H9 (cell line): Measurements from ENCODE around the gene THRB. TPM values are rescaled to one million over a fixed set of nuclear protein-coding genes. Genes with fewer than 3 reads are reported as not detected.

Source experiments
- DNase-seq: peaks from one replicate; pipeline ENCODE4 v3.0.0-alpha.2; 2017
- H2AFZ ChIP-seq: one replicate; pipeline ENCODE4 v1.6.1; 2013; ENCODE audit warnings: mild to moderate bottlenecking, low read length, control low read depth, moderate library complexity
- H2AK5ac ChIP-seq: 2 replicates; pipeline ENCODE4 v1.6.1; 2013; ENCODE audit warnings: low read length, control low read depth, mixed read lengths; ENCODE audit not compliant: insufficient read length
- H2BK120ac ChIP-seq: one replicate; pipeline ENCODE4 v1.6.1; 2013; ENCODE audit warnings: low read depth, mild to moderate bottlenecking, low read length, control low read depth, inconsistent platforms; ENCODE audit not compliant: poor library complexity, severe bottlenecking
- H2BK12ac ChIP-seq: 2 replicates; pipeline ENCODE4 v1.6.1; 2013; ENCODE audit warnings: low read length, control low read depth, mixed read lengths, low read depth; ENCODE audit not compliant: insufficient read length
- H2BK15ac ChIP-seq: 2 replicates; pipeline ENCODE4 v1.6.1; 2013; ENCODE audit warnings: low read depth, low read length, control low read depth
- H2BK20ac ChIP-seq: one replicate; pipeline ENCODE4 v1.6.1; 2013; ENCODE audit warnings: low read depth, mild to moderate bottlenecking, low read length, control low read depth, inconsistent platforms; ENCODE audit not compliant: poor library complexity, severe bottlenecking
- H2BK5ac ChIP-seq: 2 replicates; pipeline ENCODE4 v1.6.1; 2013; ENCODE audit warnings: low read length, control low read depth, mixed read lengths; ENCODE audit not compliant: insufficient read length
- H3K14ac ChIP-seq: 2 replicates; pipeline ENCODE4 v1.6.1; 2013; ENCODE audit warnings: low read length, control low read depth; ENCODE audit not compliant: insufficient read depth
- H3K18ac ChIP-seq: 2 replicates; pipeline ENCODE4 v1.6.1; 2013; ENCODE audit warnings: low read depth, mild to moderate bottlenecking, mixed read lengths, low read length, control low read depth; ENCODE audit not compliant: insufficient read length
- H3K23ac ChIP-seq: 2 replicates; pipeline ENCODE4 v1.6.1; 2013; ENCODE audit warnings: low read length, control low read depth, mixed read lengths, low read depth; ENCODE audit not compliant: insufficient read length
- H3K23me2 ChIP-seq: 2 replicates; pipeline ENCODE4 v1.6.1; 2013; ENCODE audit warnings: low read depth, mild to moderate bottlenecking, mixed read lengths, low read length, control low read depth; ENCODE audit not compliant: insufficient read length, poor library complexity, severe bottlenecking
- H3K27ac ChIP-seq: 2 replicates; pipeline ENCODE4 v1.5.1; 2013; ENCODE audit warnings: low read length, control low read depth, mixed read lengths, low read depth; ENCODE audit not compliant: insufficient read length
- H3K27me3 ChIP-seq: 2 replicates; pipeline ENCODE4 v1.6.1; 2013; ENCODE audit warnings: low read length, control low read depth, inconsistent platforms; ENCODE audit not compliant: insufficient read depth
- H3K4ac ChIP-seq: 2 replicates; pipeline ENCODE4 v1.6.1; 2013; ENCODE audit warnings: low read depth, mild to moderate bottlenecking, control low read depth, inconsistent platforms, low read length, moderate library complexity
- H3K4me1 ChIP-seq: 2 replicates; pipeline ENCODE4 v1.6.1; 2013; ENCODE audit warnings: low read length, control low read depth, inconsistent platforms; ENCODE audit not compliant: insufficient read depth
- H3K4me2 ChIP-seq: 2 replicates; pipeline ENCODE4 v1.6.1; 2013; ENCODE audit warnings: low read length, control low read depth, mixed read lengths; ENCODE audit not compliant: insufficient read length, insufficient read depth
- H3K56ac ChIP-seq: 2 replicates; pipeline ENCODE4 v1.6.1; 2013; ENCODE audit warnings: low read depth, mild to moderate bottlenecking, mixed read lengths, low read length, control low read depth; ENCODE audit not compliant: insufficient read length
- H3K79me1 ChIP-seq: 2 replicates; pipeline ENCODE4 v1.6.1; 2013; ENCODE audit warnings: low read depth, mild to moderate bottlenecking, moderate library complexity, low read length, control low read depth, inconsistent platforms; ENCODE audit not compliant: insufficient read depth, poor library complexity, severe bottlenecking
- H3K79me2 ChIP-seq: 2 replicates; pipeline ENCODE4 v1.6.1; 2013; ENCODE audit warnings: low read length, control low read depth, inconsistent platforms; ENCODE audit not compliant: insufficient read depth
- H3K9ac ChIP-seq: 2 replicates; pipeline ENCODE4 v1.6.1; 2013; ENCODE audit warnings: low read length, control low read depth, mixed read lengths; ENCODE audit not compliant: insufficient read length; ENCODE audit errors: extremely low read depth
- H3K9me3 ChIP-seq: one replicate; pipeline ENCODE4 v1.6.1; 2013; ENCODE audit warnings: low read depth, low read length, inconsistent platforms; ENCODE audit not compliant: control insufficient read depth
- H3T11ph ChIP-seq: one replicate; pipeline ENCODE4 v1.6.1; 2013; ENCODE audit warnings: mild to moderate bottlenecking, low read length, control low read depth, inconsistent platforms
- H4K20me1 ChIP-seq: one replicate; pipeline ENCODE4 v1.6.1; 2013; ENCODE audit not compliant: control insufficient read depth, insufficient read length, insufficient read depth
- H4K5ac ChIP-seq: 2 replicates; pipeline ENCODE4 v1.6.1; 2013; ENCODE audit warnings: low read depth, mild to moderate bottlenecking, mixed read lengths, low read length, control low read depth; ENCODE audit not compliant: insufficient read length
- H4K8ac ChIP-seq: replicated peaks from 2 replicates; pipeline ENCODE4 v1.6.1; 2013; ENCODE audit warnings: low read length, control low read depth, mixed read lengths, low read depth; ENCODE audit not compliant: insufficient read length
- H4K91ac ChIP-seq: 2 replicates; pipeline ENCODE4 v1.6.1; 2013; ENCODE audit warnings: low read depth, mild to moderate bottlenecking, moderate library complexity, mixed read lengths, low read length, control low read depth; ENCODE audit not compliant: insufficient read length
- H3K27ac Mint-ChIP-seq, 3 experiments: 2 replicates in 2 of 3; 3 replicates in 1 of 3; pipeline ENCODE4 v1.8.0; 2020 to 2021; ENCODE audit warnings: mixed read lengths in 3 of 3, mild to moderate bottlenecking in 1 of 3, moderate library complexity in 1 of 3
- H3K27me3 Mint-ChIP-seq: 2 replicates; pipeline ENCODE4 v1.8.0; 2021; ENCODE audit warnings: low read depth, mild to moderate bottlenecking, moderate library complexity, mixed read lengths
- H3K36me3 Mint-ChIP-seq, 3 experiments: 2 replicates in 2 of 3; 3 replicates in 1 of 3; pipeline ENCODE4 v1.8.0; 2020 to 2021; ENCODE audit warnings: low read depth in 3 of 3, mixed read lengths in 3 of 3; ENCODE audit not compliant: insufficient read depth in 1 of 3
- H3K4me1 Mint-ChIP-seq, 2 experiments: 2 replicates each; pipeline ENCODE4 v1.8.0; 2020; ENCODE audit warnings: mixed read lengths in 2 of 2
- H3K4me3 Mint-ChIP-seq, 2 experiments: 2 replicates in 1 of 2; 3 replicates in 1 of 2; pipeline ENCODE4 v1.8.0; 2020 to 2021; ENCODE audit warnings: mild to moderate bottlenecking in 2 of 2, mixed read lengths in 2 of 2, moderate library complexity in 1 of 2
- H3K9me3 Mint-ChIP-seq, 2 experiments: 2 replicates in 1 of 2; 3 replicates in 1 of 2; pipeline ENCODE4 v1.8.0; 2020; ENCODE audit warnings: mild to moderate bottlenecking in 2 of 2, mixed read lengths in 2 of 2, moderate library complexity in 1 of 2
- WGBS: extraction: QIAGEN DNeasy Blood & Tissue Kit; methylation state at CpG from one replicate; pipeline ENCODE4 v1.1.7; 2013; ENCODE audit warnings: missing lambda C conversion rate, low lambda C conversion rate, mixed read lengths; ENCODE audit not compliant: insufficient read length; ENCODE audit errors: extremely low coverage; 5-methylcytosine and 5-hydroxymethylcytosine counted together
- total RNA-seq: library from RNA; stranded (reverse); gene quantifications from 2 replicates; pipeline ENCODE4 v1.2.1, GENCODE V29; 2021
- TF ChIP-seq, protein P1 (sequence below): fragments of 200-600 bp; sonication (generic); conservative IDR thresholded peaks from 3 replicates; pipeline ENCODE4 v1.8.0; 2021; ENCODE audit warnings: antibody characterized with exemption, mild to moderate bottlenecking

Gene THRB
- total RNA-seq, 1 experiment from 2014 or later = 8.6 TPM

DNA sequence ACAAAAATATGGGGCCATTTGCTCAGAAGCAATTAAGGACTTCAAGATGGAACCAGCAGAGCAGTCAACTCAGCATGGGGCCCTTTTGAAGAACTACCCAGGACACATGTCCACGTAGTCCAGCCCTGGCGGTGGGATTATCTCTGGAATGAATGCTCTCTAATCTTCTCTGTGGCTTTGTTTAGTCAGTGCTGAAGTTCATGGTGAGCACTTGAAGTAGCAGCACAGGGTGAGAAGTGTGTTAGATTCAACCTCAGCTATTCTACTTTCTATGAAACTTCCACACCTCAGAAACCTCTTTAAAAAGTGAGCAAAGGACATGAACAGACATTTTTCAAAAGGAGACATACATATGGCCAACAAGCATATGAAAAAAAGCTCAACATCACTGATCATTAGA, 74.4 kb downstream of the THRB start:
- no CpG with 5 or more reads among the region's 2 CpGs for WGBS
- Histone ChIP-seq H3T11ph (no peak overlapping the region), H4K8ac (no peak overlapping the region), H4K91ac (no peak overlapping the region), H2BK120ac (no peak overlapping the region), H3K14ac (no peak overlapping the region), H3K23ac (no peak overlapping the region), H3K56ac (no peak overlapping the region), H4K5ac (no peak overlapping the region), H2BK12ac (no peak overlapping the region), H3K79me1 (no peaks in the 10 kb centered on the region), H2BK15ac (no peak overlapping the region), H3K4me2 (no peak overlapping the region), H4K20me1 (no peaks in the 10 kb centered on the region), H3K18ac (no peak overlapping the region), H2AFZ (no peak overlapping the region), H3K4me1 (no peaks in the 10 kb centered on the region), H2BK5ac (no peak overlapping the region), H3K27ac (no peak overlapping the region), H3K9me3 (no peaks in the 10 kb centered on the region), H2BK20ac (no peak overlapping the region), H2AK5ac (no peak overlapping the region), H3K27me3 (no peaks in the 10 kb centered on the region), H3K23me2 (no peaks in the 10 kb centered on the region), H3K9ac (no peak overlapping the region), H3K79me2 (no peaks in the 10 kb centered on the region), H3K4ac (no peak overlapping the region)
- Mint-ChIP-seq H3K9me3 (no peaks in the 10 kb centered on the region), H3K36me3 (no peaks in the 10 kb centered on the region), H3K4me3 (no peak overlapping the region), H3K27me3 (no peaks in the 10 kb centered on the region), H3K4me1 (no peaks in the 10 kb centered on the region), H3K27ac (no peak overlapping the region)
- no peak for DNase-seq
- TF ChIP-seq, protein P1, sequence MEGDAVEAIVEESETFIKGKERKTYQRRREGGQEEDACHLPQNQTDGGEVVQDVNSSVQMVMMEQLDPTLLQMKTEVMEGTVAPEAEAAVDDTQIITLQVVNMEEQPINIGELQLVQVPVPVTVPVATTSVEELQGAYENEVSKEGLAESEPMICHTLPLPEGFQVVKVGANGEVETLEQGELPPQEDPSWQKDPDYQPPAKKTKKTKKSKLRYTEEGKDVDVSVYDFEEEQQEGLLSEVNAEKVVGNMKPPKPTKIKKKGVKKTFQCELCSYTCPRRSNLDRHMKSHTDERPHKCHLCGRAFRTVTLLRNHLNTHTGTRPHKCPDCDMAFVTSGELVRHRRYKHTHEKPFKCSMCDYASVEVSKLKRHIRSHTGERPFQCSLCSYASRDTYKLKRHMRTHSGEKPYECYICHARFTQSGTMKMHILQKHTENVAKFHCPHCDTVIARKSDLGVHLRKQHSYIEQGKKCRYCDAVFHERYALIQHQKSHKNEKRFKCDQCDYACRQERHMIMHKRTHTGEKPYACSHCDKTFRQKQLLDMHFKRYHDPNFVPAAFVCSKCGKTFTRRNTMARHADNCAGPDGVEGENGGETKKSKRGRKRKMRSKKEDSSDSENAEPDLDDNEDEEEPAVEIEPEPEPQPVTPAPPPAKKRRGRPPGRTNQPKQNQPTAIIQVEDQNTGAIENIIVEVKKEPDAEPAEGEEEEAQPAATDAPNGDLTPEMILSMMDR = no peak
